Kidney (tissue), 14 donors: Measurements from ENCODE around the gene MSRB3. TPM values are rescaled to one million over a fixed set of nuclear protein-coding genes. Genes with fewer than 3 reads are reported as not detected.

ENCODE experiments used
- DNase-seq, 5 donors: peaks; one replicate each; pipeline ENCODE4 v3.0.0-alpha.2; 2013 to 2020
- FAIRE-seq: peaks from 2 replicates; lab custom pipeline; 2012; peaks lifted over from hg19 to GRCh38; lab: Jason Lieb, UNC
- H3K27ac ChIP-seq, 2 donors: one replicate each; pipeline ENCODE4 v1.7.0; 2013; ENCODE audit warnings: low read depth in 2 of 2, low read length in 2 of 2, inconsistent platforms in 1 of 2
- H3K27me3 ChIP-seq: one replicate; pipeline ENCODE4 v1.7.1; 2013; ENCODE audit warnings: low read length, inconsistent platforms; ENCODE audit not compliant: control insufficient read depth, insufficient read depth
- H3K36me3 ChIP-seq, 3 donors: one replicate each; pipeline versions ENCODE4 v1.7.0 to v1.7.1; 2013; ENCODE audit warnings: low read length in 3 of 3, control low read depth in 1 of 3, inconsistent platforms in 1 of 3; ENCODE audit not compliant: insufficient read depth in 3 of 3, control insufficient read depth in 2 of 3
- H3K4me1 ChIP-seq, 3 donors: one replicate each; pipeline versions ENCODE4 v1.7.0 to v1.7.1; 2013; ENCODE audit warnings: low read length in 3 of 3, inconsistent platforms in 1 of 3, low read depth in 1 of 3; ENCODE audit not compliant: control insufficient read depth in 2 of 3, insufficient read depth in 2 of 3
- H3K4me3 ChIP-seq, 3 donors: one replicate each; pipeline versions ENCODE4 v1.7.0 to v1.8.1; 2013; ENCODE audit warnings: low read length in 3 of 3, control low read depth in 1 of 3, inconsistent platforms in 1 of 3
- H3K9ac ChIP-seq, 3 donors: one replicate each; pipeline versions ENCODE4 v1.7.0 to v1.7.1; 2013; ENCODE audit warnings: low read length in 3 of 3, control low read depth in 1 of 3, inconsistent platforms in 1 of 3
- H3K9me3 ChIP-seq, 3 donors: one replicate each; pipeline versions ENCODE4 v1.7.0 to v1.7.1; 2013; ENCODE audit warnings: low read length in 3 of 3, control low read depth in 1 of 3, inconsistent platforms in 1 of 3; ENCODE audit not compliant: control insufficient read depth in 2 of 3, insufficient read depth in 1 of 3
- intact Hi-C: fragments of 100-400 bp; cut with DNase I; formaldehyde crosslinking; loops from one replicate; pipeline ENCODE4 v1.11.1; 2022
- polyA plus RNA-seq: library from polyadenylated mRNA; stranded (reverse); fragments of 350-450 nt; fragmentation: Illumina TruSeq; extraction: RNeasy Lipid Tissue Mini Kit (QIAGEN cat#74804); gene quantifications from one replicate; pipeline ENCODE4 v1.2.3, GENCODE V29; 2014; ENCODE audit warnings: low read depth, low replicate concordance; ENCODE audit not compliant: insufficient read depth
- total RNA-seq: library from RNA; stranded (reverse); fragmentation: NEBNext Ultra II Directional; extraction: Animal tissue kit (Norgen Biotek cat#: 25700); gene quantifications from one replicate; pipeline ENCODE4 v1.2.1, GENCODE V29; 2021
- TF ChIP-seq, protein P1 (sequence below): IDR thresholded peaks from 3 replicates; pipeline ENCODE4 v1.5.1; 2012; ENCODE audit warnings: mild to moderate bottlenecking, moderate library complexity, borderline replicate concordance; ENCODE audit not compliant: insufficient read depth; ENCODE audit errors: extremely low read depth
- donor health status: control.
- donor health status: control.
- donor health status: control.
- donor health status: control.
- donor health status: control.
- donor health status: DM: yes; HTN: yes; CAD: no.
- donor health status: Normal renal cell carcinoma (clear cell type).

Gene MSRB3
- total and polyA plus RNA-seq, 2 donors from 2014 or later = 10.3 to 35.9 TPM

DNA sequence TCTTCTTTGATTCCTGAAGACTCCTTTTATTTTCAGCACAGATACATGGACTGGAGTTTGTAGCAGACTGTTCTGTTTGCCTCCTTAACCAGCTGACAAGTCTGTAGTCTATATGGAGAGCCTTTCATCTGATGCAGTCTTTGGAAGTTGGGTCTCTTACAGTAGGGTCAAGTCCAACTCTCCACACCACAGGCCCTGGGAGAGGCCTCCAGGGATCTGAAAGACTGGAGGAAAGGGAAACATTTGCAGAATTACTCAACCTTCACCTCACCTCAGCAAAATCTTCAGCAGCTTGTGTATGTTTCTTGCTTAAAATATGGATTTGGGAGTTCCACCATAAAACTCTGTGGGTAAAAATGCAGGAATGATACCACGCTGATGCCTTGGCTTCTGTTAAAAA is 188.4 kb downstream of the MSRB3 start:
- intact Hi-C loops = no loop called here
- Histone ChIP-seq H3K36me3 (no peaks in the 10 kb centered on the region), H3K4me1 (no peaks in the 10 kb centered on the region), H3K4me3 (no peak overlapping the region), H3K9ac (no peak overlapping the region), H3K9me3 (no peaks in the 10 kb centered on the region), H3K27me3 (no peaks in the 10 kb centered on the region), H3K27ac (no peak overlapping the region)
- DNase-seq = no peak
- TF ChIP-seq, protein P1, sequence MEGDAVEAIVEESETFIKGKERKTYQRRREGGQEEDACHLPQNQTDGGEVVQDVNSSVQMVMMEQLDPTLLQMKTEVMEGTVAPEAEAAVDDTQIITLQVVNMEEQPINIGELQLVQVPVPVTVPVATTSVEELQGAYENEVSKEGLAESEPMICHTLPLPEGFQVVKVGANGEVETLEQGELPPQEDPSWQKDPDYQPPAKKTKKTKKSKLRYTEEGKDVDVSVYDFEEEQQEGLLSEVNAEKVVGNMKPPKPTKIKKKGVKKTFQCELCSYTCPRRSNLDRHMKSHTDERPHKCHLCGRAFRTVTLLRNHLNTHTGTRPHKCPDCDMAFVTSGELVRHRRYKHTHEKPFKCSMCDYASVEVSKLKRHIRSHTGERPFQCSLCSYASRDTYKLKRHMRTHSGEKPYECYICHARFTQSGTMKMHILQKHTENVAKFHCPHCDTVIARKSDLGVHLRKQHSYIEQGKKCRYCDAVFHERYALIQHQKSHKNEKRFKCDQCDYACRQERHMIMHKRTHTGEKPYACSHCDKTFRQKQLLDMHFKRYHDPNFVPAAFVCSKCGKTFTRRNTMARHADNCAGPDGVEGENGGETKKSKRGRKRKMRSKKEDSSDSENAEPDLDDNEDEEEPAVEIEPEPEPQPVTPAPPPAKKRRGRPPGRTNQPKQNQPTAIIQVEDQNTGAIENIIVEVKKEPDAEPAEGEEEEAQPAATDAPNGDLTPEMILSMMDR = no peak
- FAIRE-seq = no peak

DNA sequence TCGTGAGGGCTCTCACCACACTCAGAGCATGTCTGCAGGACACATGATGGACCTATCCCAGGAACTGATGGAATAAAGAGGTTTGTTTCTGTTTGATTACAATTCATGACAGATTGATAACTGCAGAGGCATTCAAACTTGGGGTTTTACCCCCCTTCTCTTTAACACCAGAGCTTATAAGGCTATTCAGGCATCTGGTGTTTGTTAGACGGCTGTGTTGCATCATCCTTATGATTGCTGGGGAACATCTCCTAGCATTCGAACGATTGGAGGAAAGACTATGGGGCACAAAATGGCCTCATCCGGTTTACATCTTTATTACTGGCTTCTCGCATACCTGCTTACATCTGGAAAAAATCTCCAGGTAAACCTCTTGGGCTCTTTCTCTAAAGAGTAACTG is 191.8 kb downstream of the MSRB3 start:
- H3K9me3 ChIP-seq = no peaks in the 10 kb centered on the region
- H3K4me3 ChIP-seq = no peak overlapping the region
- no peak overlapping the region for H3K27ac ChIP-seq
- DNase-seq (no peak), FAIRE-seq (no peak)
- H3K4me1 ChIP-seq = no peaks in the 10 kb centered on the region
- TF ChIP-seq, protein P1 = no peak
- no peak overlapping the region for H3K9ac ChIP-seq
- H3K27me3 ChIP-seq = no peaks in the 10 kb centered on the region
- no peaks in the 10 kb centered on the region for H3K36me3 ChIP-seq
- intact Hi-C loops = no loop called here

DNA sequence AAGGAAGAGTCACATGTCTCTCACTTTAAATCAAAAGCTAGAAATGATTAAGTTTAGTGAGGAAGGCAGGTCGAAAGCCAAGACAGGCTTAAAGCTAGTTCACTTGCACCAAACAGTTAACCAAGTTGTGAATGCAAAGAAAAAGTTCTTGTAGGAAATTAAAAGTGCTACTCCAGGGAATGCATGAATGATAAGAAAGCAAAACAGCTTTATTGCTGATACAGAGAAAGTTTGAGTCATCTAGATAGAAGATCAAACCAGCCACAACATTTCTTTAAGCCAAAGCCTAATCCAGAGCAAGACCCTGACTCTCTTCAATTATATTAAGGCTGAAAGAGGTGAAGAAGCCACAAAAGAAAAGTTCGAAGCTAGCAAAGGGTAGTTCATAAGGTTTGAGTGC is 193.6 kb downstream of the MSRB3 start:
- Histone ChIP-seq H3K9me3 (no peaks in the 10 kb centered on the region), H3K4me1 (no peaks in the 10 kb centered on the region), H3K27me3 (no peaks in the 10 kb centered on the region), H3K4me3 (no peak overlapping the region), H3K36me3 (no peaks in the 10 kb centered on the region), H3K27ac (no peak overlapping the region), H3K9ac (no peak overlapping the region)
- intact Hi-C loops = no loop called here
- TF ChIP-seq, protein P1 = no peak
- DNase-seq (no peak), FAIRE-seq (no peak)

DNA sequence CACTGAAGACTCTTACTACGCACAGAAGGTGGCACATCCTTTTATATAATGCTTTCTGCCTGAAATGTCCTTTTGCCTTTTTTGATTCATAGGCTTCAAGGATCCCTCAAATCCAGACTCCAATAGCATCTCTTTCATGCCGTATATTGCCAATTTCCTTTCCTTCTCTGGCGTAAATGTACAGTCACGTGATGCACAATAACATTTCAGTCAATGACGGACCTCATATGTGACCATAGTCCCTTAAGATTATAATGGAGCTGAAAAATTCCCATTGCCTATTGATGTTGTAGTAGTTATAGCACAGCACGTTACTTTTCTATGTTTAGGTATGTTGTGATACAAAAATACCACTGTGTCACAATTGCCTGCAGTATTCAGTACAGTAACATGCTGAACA is 196.3 kb downstream of the MSRB3 start:
- Histone ChIP-seq H3K9ac (no peak overlapping the region), H3K9me3 (no peaks in the 10 kb centered on the region), H3K4me3 (no peak overlapping the region), H3K27me3 (no peaks in the 10 kb centered on the region), H3K36me3 (no peaks in the 10 kb centered on the region), H3K27ac (no peak overlapping the region), H3K4me1 (no peaks in the 10 kb centered on the region)
- TF ChIP-seq, protein P1 = no peak
- FAIRE-seq (no peak), DNase-seq (no peak)
- intact Hi-C loops = no loop called here
